GM13976 (cell line): ENCODE results near the gene POM121C.
"Not testable (repeated sequence)": the region's sequence is repeated elsewhere in the genome, so short reads cannot be mapped to it uniquely, and the experiment has no call there.

Source experiments
- DNase-seq: peaks from one replicate; pipeline ENCODE4 v3.0.0; 2012; ENCODE audit warnings: low spot score
- in situ Hi-C: fragments of 300-500 bp; cut with MboI; formaldehyde crosslinking; loops from one replicate; pipeline ENCODE4 v1.12.0; 2022; ENCODE audit warnings: low sequenced_read_pairs, mixed read lengths, inconsistent platforms; ENCODE audit not compliant: unreplicated experiment

The POM121C gene

GRCh38 chr7:75414708-75415427, 71.2 kb downstream of the POM121C start:
- DNase-seq, in situ Hi-C loops: not testable (repeated sequence)

DNA sequence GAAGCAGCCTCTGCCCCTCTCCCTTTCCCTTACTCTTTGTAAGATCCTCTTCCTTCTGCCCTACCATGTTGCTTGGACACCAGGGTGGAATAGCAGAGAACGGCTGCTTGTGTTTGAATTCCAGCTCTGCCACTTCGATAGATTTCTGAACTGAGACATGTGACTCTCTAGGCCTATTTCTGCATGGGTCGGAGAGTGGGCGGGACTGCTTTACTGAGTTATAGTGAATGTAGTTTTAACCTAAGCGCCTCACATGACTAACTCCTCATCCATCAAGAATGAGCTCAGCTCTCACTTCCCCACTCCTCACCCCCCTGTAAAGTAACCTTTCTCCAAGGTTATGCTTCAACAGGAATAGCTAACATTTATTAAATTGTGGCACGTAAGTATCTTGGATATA, 71.9 kb downstream of the POM121C start:
- in situ Hi-C loops, DNase-seq: not testable (repeated sequence)

DNA sequence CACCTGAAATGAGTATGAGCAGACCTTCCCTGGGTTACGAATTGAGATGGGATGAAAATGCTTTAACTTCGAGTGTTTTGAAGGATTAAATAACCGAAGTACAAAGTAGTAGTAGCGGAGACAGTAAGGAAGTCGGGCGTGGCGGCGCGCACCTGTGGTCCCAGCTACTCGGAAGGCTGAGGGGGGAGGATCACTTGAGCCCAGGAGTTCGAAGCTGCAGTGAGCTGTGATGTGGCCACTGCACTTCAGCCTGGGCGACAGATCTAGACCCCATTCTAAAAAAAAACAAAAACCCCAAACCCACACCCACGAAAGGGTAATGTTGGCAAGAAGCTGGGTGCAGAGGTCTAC, 75.3 kb downstream of the POM121C start:
- in situ Hi-C loops, DNase-seq: not testable (repeated sequence)

DNA sequence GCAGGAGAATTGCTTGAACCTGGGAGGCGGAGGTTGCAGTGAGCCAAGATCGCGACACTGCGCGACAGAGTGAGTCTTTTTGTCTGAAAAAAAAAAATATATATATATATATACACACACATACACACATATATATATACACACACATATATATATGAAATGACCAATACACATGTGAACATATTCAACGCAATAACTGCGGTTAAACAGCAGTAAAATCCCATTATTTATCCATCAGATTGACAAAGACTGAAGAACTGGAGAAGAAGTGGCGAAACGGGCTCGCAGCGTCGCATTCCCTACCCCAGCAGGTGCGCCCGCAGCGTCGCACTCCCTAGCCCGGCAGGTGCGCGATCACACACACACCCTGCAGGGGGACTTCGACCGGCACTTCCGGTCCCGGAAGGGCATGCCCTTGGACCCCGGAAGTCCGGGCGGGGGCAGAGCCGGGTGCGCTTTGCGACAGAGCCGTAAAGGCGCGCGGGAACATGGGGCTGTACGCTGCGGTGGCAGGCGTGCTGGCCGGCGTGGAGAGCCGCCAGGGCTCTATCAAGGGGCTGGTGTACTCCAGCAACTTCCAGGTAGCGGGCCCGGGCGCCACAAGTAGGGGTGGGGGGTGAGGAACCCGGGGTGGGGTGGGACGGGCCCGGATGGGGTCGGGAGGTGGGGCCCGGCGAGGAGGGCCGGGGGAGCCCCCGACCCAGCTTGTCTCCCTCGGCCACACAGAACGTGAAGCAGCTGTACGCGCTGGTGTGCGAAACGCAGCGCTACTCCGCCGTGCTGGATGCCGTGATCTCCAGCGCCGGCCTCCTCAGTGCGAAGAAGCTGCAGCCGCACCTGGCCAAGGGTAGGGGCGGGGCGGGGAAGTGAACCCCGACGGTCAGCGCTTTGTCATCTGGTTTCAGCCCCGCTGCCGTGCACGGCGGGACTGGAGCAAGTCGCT, 75.9 kb downstream of the POM121C start:
- DNase-seq, in situ Hi-C loops: not testable (repeated sequence)

DNA sequence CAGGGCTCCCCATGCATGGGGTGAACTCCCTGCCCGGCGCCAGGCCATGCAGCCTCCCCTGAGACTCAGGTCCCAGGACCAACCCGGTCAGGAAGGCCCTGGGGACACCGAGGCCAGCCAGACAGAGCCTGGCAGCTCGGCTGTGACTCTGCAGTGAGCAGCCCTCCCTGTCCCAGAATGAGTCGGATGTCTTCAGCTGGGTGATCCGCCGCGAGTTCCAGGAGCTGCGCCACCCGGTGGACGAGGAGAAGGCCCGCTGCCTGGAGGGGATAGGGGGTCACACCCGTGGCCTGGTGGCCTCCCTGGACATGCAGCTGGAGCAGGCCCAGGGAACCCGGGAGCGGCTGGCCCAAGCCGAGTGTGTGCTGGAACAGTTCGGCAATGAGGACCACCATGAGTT, 81.4 kb downstream of the POM121C start:
- in situ Hi-C loops, DNase-seq: not testable (repeated sequence)

DNA sequence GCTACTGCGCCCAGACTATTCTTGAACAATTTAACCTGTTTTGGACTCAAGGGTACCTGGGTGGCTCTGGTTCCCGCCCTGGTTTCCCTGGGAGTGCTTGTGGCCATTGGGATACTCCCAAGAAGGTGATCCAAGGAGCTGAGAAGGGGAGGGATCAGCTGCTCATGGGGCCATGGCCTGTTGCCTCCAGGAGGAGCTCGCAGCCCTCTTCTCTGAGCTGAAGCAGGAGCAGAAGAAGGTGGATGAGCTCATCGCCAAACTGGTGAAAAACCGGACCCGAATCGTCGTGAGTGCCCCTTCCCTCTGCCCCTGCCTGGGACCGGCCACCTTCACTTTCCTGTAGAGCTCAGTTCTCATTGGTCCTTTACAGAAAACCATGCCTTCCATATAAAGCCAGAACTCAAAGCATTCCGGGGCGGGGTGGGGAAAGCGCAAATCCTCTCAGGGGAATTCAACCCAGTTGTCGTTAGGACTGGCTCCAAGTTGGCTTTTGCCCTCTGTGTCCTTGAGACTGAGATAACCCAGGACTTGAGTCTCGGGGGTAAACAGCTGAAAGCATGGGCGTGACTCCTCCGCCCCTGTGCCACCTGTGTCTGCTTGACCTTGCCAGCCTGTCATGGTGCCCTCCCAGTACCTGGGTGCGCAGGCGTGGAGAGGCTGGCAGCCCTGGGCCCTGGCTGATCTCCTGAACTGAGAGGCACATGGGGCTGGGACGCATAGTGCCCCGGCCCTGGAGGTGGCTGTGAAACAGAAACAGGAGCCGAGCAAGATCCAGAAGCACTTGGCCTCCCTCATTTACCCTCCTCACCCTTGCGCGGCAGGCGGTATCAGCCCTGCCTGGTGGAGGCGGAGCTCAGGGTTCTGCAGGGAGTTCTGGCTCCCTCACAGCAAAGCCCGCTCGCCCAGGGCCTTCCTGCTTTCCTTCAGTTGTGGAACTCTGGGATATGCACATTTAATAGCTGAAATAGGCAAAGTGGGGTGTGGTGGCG, 82.3 kb downstream of the POM121C start:
- in situ Hi-C loops, DNase-seq: not testable (repeated sequence)

- DNase-seq, in situ Hi-C loops: not testable (repeated sequence)
These were observed 85.5 kb downstream of the POM121C start for GRCh38 chr7:75400575-75400974.

DNA sequence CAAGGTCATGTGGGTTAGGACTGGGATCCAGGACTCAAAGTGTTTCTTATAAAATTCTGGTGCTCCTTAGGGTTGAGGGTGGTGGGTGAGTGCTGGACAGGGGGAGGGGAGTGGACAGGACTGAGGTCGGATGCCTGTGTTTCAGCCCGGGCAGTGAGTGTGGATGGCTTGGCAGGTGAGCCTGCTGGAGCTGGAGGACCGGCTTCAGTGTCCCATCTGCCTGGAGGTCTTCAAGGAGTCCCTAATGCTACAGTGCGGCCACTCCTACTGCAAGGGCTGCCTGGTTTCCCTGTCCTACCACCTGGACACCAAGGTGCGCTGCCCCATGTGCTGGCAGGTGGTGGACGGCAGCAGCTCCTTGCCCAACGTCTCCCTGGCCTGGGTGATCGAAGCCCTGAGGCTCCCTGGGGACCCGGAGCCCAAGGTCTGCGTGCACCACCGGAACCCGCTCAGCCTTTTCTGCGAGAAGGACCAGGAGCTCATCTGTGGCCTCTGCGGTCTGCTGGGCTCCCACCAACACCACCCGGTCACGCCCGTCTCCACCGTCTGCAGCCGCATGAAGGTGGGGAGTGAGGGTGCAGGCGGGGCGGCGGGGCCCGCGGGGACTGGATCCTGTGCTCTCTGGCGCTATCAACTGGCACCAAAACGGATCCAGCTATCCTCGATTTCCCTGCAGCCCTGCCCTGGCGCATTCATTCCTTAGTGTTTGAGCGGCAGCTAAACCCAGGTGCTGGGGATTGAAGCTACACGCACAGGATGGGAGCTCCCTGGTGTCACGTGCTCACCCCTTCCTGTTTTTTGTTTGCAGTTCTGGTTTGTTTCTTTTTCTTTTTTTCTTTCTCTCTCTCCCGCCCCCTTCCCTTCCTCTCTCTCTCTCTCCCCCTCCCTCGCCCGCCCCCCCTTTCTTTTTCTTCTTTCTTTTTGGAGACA, 87.1 kb downstream of the POM121C start:
- DNase-seq, in situ Hi-C loops: not testable (repeated sequence)

DNA sequence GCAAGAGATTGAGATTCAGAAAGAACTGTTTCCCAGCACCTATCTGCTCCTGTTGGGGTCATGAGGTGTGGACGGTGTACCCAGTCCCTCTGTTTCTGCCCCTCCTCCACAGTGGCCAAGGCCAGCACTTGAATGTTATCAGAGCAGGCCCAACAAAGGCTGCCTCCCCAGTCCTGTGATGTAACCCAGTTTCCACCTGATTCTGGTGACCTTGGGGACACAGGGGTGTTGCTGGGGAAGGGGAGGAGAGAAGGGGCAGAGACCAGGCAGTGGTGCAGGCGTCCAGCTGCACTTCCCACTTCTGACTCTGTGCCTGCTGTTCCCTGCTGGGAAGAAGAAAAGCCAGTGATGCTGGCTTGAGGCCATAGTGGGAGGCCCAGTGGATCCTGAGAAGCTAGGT, 88.2 kb downstream of the POM121C start:
- in situ Hi-C loops: not testable (repeated sequence)

DNA sequence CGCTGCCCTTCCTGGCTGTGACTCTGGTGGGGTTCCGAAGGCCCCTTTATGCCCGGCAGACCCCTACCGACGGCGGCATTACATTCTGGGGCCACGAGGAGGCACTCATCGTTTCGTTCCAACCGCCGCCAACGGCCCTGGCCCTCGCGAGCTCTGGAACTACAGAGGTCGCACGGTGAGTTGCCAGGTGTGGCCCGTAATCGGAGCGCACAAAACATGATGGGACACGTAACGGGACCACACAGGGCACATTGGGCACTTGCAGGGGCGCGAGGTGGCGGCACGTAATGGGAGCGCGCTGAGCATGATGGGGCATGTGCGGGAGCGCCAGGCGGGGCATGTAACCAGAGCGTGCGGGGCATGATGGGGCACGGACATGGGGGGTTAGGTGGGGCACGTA, 90.8 kb downstream of the POM121C start, which contains the start of gene TRIM73:
TRIM73 (plus strand) TSS at position 301 of the 400 bp plus-strand sequence. CDS start 3,305 bp downstream, outside the sequence.
- in situ Hi-C loops, DNase-seq: not testable (repeated sequence)

More for the DNA sequence above, 88.2 kb downstream of the POM121C start:
- DNase-seq: not testable (repeated sequence)

DNA sequence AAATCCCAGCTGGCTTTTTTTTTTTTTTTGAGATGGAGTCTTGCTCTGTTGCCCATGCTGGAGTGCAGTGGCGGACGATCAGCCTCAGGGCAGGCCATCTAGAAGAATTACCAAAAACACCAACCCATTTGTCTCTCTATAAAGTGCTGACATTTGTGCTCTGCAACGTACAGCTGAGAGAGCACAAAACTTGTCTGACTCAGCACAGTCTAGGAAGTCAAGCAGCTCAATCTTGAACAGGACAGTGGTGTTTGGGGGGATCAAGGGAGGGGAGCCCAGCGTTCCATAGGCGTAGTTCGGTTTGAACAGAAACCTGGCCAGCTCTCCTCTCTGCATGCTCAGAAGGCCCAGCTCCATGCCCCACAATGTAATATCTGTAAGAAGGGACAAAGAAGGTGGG, 92.9 kb downstream of the POM121C start:
- DNase-seq, in situ Hi-C loops: not testable (repeated sequence)

DNA sequence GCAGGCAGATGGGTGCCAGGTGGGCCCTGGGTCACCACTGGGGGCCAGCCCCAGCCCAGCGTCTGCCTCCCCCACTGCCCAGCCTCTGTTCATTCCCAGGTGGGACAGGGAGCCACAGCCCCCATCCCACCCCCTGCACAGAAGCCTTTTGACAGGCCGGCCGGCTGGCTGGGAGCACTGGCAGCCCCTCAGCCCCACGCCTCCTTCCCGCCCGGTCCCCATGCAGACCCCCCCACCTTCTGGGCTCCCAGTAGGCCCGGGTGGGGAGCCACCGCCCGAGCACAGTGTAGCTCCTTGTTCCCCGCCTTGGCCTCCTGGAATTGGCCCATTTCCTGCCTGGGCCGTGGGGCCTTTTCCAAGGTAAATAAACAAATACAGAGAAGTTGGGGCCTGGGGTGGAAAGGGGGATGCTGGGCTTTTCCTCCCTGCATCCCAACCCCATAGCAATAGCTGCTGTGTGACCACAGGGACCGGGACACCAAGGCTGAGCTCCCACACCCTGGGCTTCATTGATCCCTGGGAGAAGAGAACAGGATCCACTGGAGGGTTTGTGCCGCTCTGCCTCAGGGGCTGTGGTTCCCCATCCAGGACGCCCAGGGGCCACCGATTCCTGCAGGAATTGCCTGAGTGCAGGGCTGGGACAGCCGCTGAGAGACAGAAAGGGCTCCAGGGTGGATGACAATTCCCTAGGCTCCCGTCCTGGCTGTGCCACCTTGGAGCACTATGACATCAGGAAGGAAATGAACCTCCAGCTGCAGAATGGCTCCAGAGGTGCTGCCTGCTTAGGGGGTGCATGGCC, 111.4 kb downstream of the POM121C start:
- in situ Hi-C loops, DNase-seq: not testable (repeated sequence)

DNA sequence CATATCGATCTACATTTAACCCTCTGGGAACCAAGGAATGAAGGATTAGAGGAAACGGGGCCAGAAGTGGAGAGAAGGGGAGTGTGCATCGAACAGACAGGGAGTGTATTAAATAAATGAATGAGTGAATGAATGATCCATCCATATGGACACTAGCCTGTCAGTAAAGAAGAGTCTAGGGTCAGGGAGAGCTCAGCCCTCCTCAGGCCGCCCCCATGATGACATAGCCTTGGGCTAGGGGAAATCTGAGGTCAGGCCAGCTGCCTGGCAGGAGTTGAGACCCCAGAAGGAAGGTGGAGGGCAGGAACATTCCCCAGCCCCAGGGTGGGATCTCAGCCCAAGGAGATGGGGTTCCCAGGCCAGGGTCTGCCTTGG, 112.0 kb downstream of the POM121C start:
- in situ Hi-C loops, DNase-seq: not testable (repeated sequence)

DNA sequence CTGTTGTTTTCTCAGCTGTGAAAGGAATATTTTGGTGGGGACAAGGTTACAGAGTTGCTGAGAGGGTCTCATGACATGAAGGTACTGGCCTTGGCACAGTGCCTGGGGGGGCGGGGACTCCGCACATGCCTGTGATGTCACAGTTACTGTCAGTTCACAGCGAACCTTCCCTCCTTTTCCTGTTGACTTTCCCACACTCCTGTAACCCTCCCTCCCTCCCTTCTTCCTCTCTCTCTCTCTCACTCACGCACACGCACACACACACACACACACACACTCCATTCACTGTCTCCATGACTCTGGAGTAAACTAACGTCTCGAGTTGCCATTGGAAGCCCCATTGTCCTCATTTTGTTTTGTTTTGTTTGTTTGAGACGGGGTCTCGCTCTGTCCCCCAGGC, 118.8 kb downstream of the POM121C start:
- DNase-seq, in situ Hi-C loops: not testable (repeated sequence)
